ENCODE results near the gene DUSP15. TPM values are rescaled to one million over a fixed set of nuclear protein-coding genes. Genes with fewer than 3 reads are reported as not detected.
A peak's percentile ranks its signal among the peaks of the same experiment; 100 is the strongest.

The DUSP15 gene
- polyA plus RNA-seq (not detected in 3 replicates), polyA minus RNA-seq (not detected in 3 replicates)
- not detected for polyA plus RNA-seq (2011; ENCODE audit: low read depth)
- polyA plus RNA-seq (2011; cell fraction: cytosol; rRNA removed) = not detected in 2 replicates
- not detected in 2 replicates for polyA plus RNA-seq (2011; cell fraction: nucleus; rRNA removed)
- polyA plus RNA-seq (2012; ENCODE audit: low replicate concordance) = 0.21 TPM in 1 of 2 replicates, not detected in the other
- polyA minus RNA-seq (2011; cell fraction: cytosol; rRNA and poly(A)+ RNA removed) = not detected
- not detected in 2 replicates for polyA minus RNA-seq (2011; cell fraction: nucleus; rRNA and poly(A)+ RNA removed)

- peak; percentile 100 for TF ChIP-seq EZH2 (IDR thresholded peaks at IDR 0.05; ENCODE audit: low read length)
- no peak for TF ChIP-seq CTCF (optimal IDR thresholded peaks at IDR 0.05 in 1 of 3, IDR thresholded peaks at IDR 0.05 in 1 of 3, conservative IDR thresholded peaks at IDR 0.05 in 1 of 3; ENCODE audit: extremely low read depth in 1 of 3, insufficient read depth in 2 of 3, low read length in 3 of 3)
- H3K9me1 ChIP-seq (ENCODE audit: control insufficient read depth, extremely low read depth, insufficient read depth, low read length) = no peaks in the 10 kb centered on the region
- DNase-seq (ENCODE audit: low read depth, low spot score) (no peak), FAIRE-seq (no peak)
- no peaks in the 10 kb centered on the region for H4K20me1 ChIP-seq (ENCODE audit: control insufficient read depth, extremely low read depth, insufficient read depth, low read length)
- dilution Hi-C loops (cut with MboI; ENCODE audit: extremely low pct_ligation_motif_present, low sequenced_read_pairs) = no loop called here
- no peaks in the 10 kb centered on the region for H3K9me3 ChIP-seq (ENCODE audit: control insufficient read depth, low read depth, low read length)
- no peaks in the 10 kb centered on the region for H3K4me1 ChIP-seq (ENCODE audit: control insufficient read depth, extremely low read depth, insufficient read depth, low read length)
- peak within 1 kb of the TSS; percentile 63 for H2AFZ ChIP-seq (ENCODE audit: control insufficient read depth, low read length)
- no peak within 1 kb of the TSS for H3K27ac ChIP-seq (ENCODE audit: control insufficient read depth, insufficient read depth, low read length)
- H3K4me3 ChIP-seq (ENCODE audit: control insufficient read depth in 2 of 3, extremely low read depth in 1 of 3, insufficient read depth in 2 of 3, low read depth in 1 of 3, low read length in 3 of 3) = peak within 1 kb of the TSS in 2 of 3 experiments; percentile 34 to 35
- no peak within 1 kb of the TSS for H3K9ac ChIP-seq (ENCODE audit: control insufficient read depth, extremely low read depth, insufficient read depth, low read length)
- H3K36me3 ChIP-seq (ENCODE audit: control insufficient read depth in 2 of 2, extremely low read depth in 1 of 2, insufficient read depth in 2 of 2, low read length in 2 of 2) = no peaks in the 10 kb centered on the region
- no peaks in the 10 kb centered on the region for H3K79me2 ChIP-seq (ENCODE audit: control insufficient read depth, insufficient read depth, low read length)
- H3K4me2 ChIP-seq (ENCODE audit: control insufficient read depth, extremely low read depth, insufficient read depth, low read depth, low read length) = peak within 1 kb of the TSS; percentile 58
- peaks cover 51% of the 10 kb centered on the region for H3K27me3 ChIP-seq (ENCODE audit: control insufficient read depth, extremely low read depth, insufficient read depth, low read length)
Measured at GRCh38 chr20:31869942-31870725, at the start of gene DUSP15, which contains the start of gene TTLL9. Gene DUSP15, minus strand, starts transcription at chr20:31870527. Its CDS starts 190 bp downstream, at chr20:31870337. Gene TTLL9, plus strand, starts transcription at chr20:31870634. Its CDS starts 493 bp downstream, at chr20:31871127.

DNA sequence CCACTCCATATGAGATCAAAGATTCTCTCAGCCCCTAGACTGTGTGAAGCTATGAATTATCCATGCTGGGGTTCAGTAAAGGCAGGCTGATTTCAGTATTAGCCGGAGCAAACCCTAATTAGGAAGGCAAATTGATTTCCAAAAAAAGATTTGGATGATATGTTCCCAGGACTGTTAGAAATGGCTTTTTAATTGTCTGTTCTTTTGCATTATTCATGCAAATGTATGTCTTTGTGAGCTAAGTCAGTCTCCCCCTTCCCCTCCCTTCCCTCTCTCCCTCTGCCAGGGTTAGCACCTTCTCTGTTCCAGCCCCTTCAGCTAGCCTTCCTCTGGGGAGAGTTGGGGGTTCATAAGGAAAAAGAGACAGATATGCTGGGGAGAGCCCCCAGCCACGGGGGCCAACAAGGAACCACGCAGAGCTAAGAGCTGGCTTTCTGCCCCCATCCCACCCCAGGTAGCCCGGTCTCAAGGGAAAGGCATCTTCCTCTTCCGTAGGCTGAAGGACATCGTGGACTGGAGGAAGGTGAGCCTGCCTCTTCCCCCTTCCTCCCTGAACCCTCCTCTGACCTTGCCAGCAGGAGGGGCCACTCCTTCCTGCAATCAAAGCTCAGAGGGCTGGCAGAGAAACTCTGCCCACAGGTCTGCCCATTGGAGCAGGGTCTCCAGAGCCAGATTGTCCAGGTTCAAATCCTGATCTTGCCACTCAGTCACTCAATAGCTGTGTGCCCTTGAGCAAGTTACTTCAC lies 49.3 kb upstream of the DUSP15 start:
- no peak for FAIRE-seq
- Histone ChIP-seq H2AFZ (ENCODE audit: control insufficient read depth, low read length) (no peak overlapping the region), H3K36me3 (ENCODE audit: control insufficient read depth in 2 of 2, extremely low read depth in 1 of 2, insufficient read depth in 2 of 2, low read length in 2 of 2) (no peaks in the 10 kb centered on the region), H3K79me2 (ENCODE audit: control insufficient read depth, insufficient read depth, low read length) (no peaks in the 10 kb centered on the region), H4K20me1 (ENCODE audit: control insufficient read depth, extremely low read depth, insufficient read depth, low read length) (no peaks in the 10 kb centered on the region), H3K9me3 (ENCODE audit: control insufficient read depth, low read depth, low read length) (no peaks in the 10 kb centered on the region), H3K4me2 (ENCODE audit: control insufficient read depth, extremely low read depth, insufficient read depth, low read depth, low read length) (no peak overlapping the region), H3K4me3 (ENCODE audit: control insufficient read depth in 2 of 3, extremely low read depth in 1 of 3, insufficient read depth in 2 of 3, low read depth in 1 of 3, low read length in 3 of 3) (no peak overlapping the region), H3K27ac (ENCODE audit: control insufficient read depth, insufficient read depth, low read length) (no peak overlapping the region), H3K9me1 (ENCODE audit: control insufficient read depth, extremely low read depth, insufficient read depth, low read length) (no peaks in the 10 kb centered on the region), H3K4me1 (ENCODE audit: control insufficient read depth, extremely low read depth, insufficient read depth, low read length) (no peaks in the 10 kb centered on the region), H3K9ac (ENCODE audit: control insufficient read depth, extremely low read depth, insufficient read depth, low read length) (no peak overlapping the region), H3K27me3 (ENCODE audit: control insufficient read depth, extremely low read depth, insufficient read depth, low read length) (peaks cover 13% of the 10 kb centered on the region)
- dilution Hi-C loops (cut with MboI; ENCODE audit: extremely low pct_ligation_motif_present, low sequenced_read_pairs) = no loop called here
- TF ChIP-seq EZH2 (IDR thresholded peaks at IDR 0.05; ENCODE audit: low read length) = no peak
- no peak for TF ChIP-seq CTCF (optimal IDR thresholded peaks at IDR 0.05 in 1 of 3, IDR thresholded peaks at IDR 0.05 in 1 of 3, conservative IDR thresholded peaks at IDR 0.05 in 1 of 3; ENCODE audit: extremely low read depth in 1 of 3, insufficient read depth in 2 of 3, low read length in 3 of 3)
- no peak for DNase-seq (ENCODE audit: low read depth, low spot score)

Measured in keratinocyte (primary cell).